Mucosa of descending colon (tissue), 3 donors: ENCODE data around the gene PTPRN2. TPM values are rescaled to one million over a fixed set of nuclear protein-coding genes. Genes with fewer than 3 reads are reported as not detected.
"Not testable (repeated sequence)": the region's sequence is repeated elsewhere in the genome, so short reads cannot be mapped to it uniquely, and the experiment has no call there.

Experiments
- ATAC-seq: fragments of 200-7000 bp; cut with Tn5 transposase; one replicate; pipeline ENCODE4 v1.9.1; 2020; ENCODE audit warnings: mild to moderate bottlenecking, moderate library complexity
- DNase-seq, 3 donors: peaks; one replicate each; pipeline ENCODE4 v3.0.0-alpha.2; 2020
- H3K36me3 ChIP-seq: fragments of 200-600 bp; one replicate; pipeline ENCODE4 v1.8.0; 2021; ENCODE audit warnings: low read depth, mild to moderate bottlenecking
- H3K4me1 ChIP-seq: fragments of 200-600 bp; one replicate; pipeline ENCODE4 v1.8.0; 2021; ENCODE audit warnings: low read depth, mild to moderate bottlenecking
- H3K4me3 ChIP-seq: fragments of 200-600 bp; one replicate; pipeline ENCODE4 v1.8.0; 2021; ENCODE audit warnings: mild to moderate bottlenecking
- H3K9me3 ChIP-seq: fragments of 200-600 bp; one replicate; pipeline ENCODE4 v1.8.0; 2021; ENCODE audit warnings: mild to moderate bottlenecking
- CTCF ChIP-seq: fragments of 200-600 bp; IDR thresholded peaks from one replicate; pipeline ENCODE4 v1.8.0; 2022; ENCODE audit warnings: antibody characterized with exemption, mild to moderate bottlenecking
- intact Hi-C, 2 donors: fragments of 100-400 bp; cut with DNase I in 1 of 2; cut with micrococcal nuclease in 1 of 2; formaldehyde crosslinking; loops; one replicate each; pipeline versions ENCODE4 v1.11.0 to v1.11.1; 2022; cut with DNase I, micrococcal nuclease
- total RNA-seq, 3 donors: library from RNA; stranded (reverse); fragmentation: NEBNext Ultra II Directional in 2 of 3; extraction: Animal tissue kit (Norgen Biotek cat#: 25700) in 2 of 3; gene quantifications; one replicate each; pipeline versions ENCODE4 v1.2.1 to v1.2.4, GENCODE V29; 2021 to 2023
- donor health status: DM: no; HTN: no; CAD: no; lungs with moderate emphysema.
- donor health status: DM: no; HTN: no; CAD: no.
- donor health status: DM: no; HTN: yes; CAD: no.

PTPRN2 gene
- total RNA-seq, 3 donors from 2014 or later: 12.5 to 28.0 (median 26.2) TPM

DNA sequence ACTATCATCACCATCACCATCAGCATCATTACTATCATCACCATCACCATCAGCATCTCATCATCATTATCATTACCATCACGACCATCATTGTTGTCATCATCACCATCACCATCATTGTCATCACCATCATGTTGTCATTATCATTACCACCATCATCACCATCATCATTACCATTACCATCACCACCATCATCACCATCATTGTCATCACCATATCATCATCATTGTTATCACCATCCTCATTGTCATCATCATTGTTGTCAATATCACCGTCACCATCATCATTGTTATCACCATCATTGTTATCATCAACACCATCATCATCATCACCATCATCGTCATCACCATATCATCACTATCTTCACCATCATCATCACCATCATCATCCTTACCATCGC is 124.3 kb downstream of the PTPRN2 start:
- H3K36me3 ChIP-seq: no peaks in the 10 kb centered on the region
- no peak for TF ChIP-seq CTCF
- no peaks in the 10 kb centered on the region for H3K9me3 ChIP-seq
- H3K4me3 ChIP-seq: no peak overlapping the region
- DNase-seq: no peak
- no peak for ATAC-seq
- intact Hi-C loops: no loop called here
- no peaks in the 10 kb centered on the region for H3K4me1 ChIP-seq

DNA sequence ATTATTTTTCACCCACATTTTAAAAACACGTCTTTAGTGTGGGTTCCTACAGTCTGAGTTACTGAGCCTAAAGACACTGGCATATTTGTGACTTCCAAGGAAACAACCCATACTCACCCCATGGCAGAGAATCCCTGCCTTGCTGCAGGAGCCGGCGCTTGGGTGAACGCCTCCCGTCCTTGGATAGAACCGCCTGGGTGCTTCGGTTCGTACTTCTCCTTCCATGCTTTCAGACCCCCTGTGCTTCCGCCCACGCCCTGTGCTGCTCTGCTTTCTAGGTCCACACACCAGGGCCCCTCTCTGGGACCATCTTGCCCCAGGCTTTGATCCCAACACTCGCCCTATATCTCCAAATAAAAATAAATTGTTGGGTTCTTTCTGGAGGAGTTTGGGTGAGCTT is 125.8 kb downstream of the PTPRN2 start:
- Histone ChIP-seq H3K4me1 (no peaks in the 10 kb centered on the region), H3K36me3 (no peaks in the 10 kb centered on the region), H3K4me3 (no peak overlapping the region), H3K9me3 (no peaks in the 10 kb centered on the region)
- no peak for TF ChIP-seq CTCF
- intact Hi-C loops: no loop called here
- ATAC-seq (no peak), DNase-seq (no peak)

GRCh38 chr7:158460665-158461064 is 127.0 kb downstream of the PTPRN2 start:
- no peaks in the 10 kb centered on the region for H3K4me1 ChIP-seq
- no peaks in the 10 kb centered on the region for H3K9me3 ChIP-seq
- intact Hi-C loops: no loop called here
- ATAC-seq (no peak), DNase-seq (no peak)
- TF ChIP-seq CTCF: no peak
- H3K36me3 ChIP-seq: no peaks in the 10 kb centered on the region
- no peak overlapping the region for H3K4me3 ChIP-seq

DNA sequence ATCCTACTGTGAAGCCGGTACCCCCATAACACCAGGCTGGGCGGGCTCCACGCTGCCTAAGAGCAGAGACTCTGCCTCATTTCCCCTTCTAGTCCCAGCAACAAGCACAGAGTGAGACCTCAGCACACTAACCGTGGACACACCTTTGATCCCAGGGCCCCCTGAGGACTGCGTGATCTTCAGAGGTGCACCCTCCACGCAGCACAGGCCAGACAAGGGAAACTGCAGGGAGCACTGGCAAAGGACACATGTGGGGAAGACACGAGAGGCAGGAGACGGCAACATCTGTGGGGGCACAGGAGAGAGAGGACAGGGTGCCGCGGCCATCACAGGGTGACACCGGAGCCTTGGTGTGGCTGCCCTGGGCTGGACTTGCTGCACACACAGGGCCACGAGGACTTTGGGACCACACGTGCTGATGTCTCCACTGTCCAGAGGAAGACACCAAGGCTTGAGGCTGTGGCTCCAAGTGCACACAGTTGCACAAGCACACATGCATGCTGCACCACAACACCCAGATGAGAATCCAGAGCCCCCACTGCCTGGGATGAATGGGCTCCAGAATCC is 128.8 kb downstream of the PTPRN2 start:
- no peak for TF ChIP-seq CTCF
- Histone ChIP-seq H3K36me3 (no peaks in the 10 kb centered on the region), H3K4me1 (no peaks in the 10 kb centered on the region), H3K9me3 (no peaks in the 10 kb centered on the region), H3K4me3 (no peak overlapping the region)
- DNase-seq (no peak), ATAC-seq (no peak)
- intact Hi-C loops: no loop called here

- ATAC-seq (no peak), DNase-seq (no peak)
- no peaks in the 10 kb centered on the region for H3K36me3 ChIP-seq
- no peak overlapping the region for H3K4me3 ChIP-seq
- TF ChIP-seq CTCF: no peak
- H3K4me1 ChIP-seq: no peaks in the 10 kb centered on the region
- no peaks in the 10 kb centered on the region for H3K9me3 ChIP-seq
- intact Hi-C loops: no loop called here
These were observed 129.5 kb downstream of the PTPRN2 start for GRCh38 chr7:158458096-158458495.

GRCh38 chr7:158457586-158457985 is 130.0 kb downstream of the PTPRN2 start:
- H3K4me3 ChIP-seq, ATAC-seq, H3K36me3 ChIP-seq, DNase-seq, H3K4me1 ChIP-seq, intact Hi-C loops, H3K9me3 ChIP-seq: not testable (repeated sequence)
